NCI-H2107 treated with DMSO at 0.1 percent for 48 hours (cell line): Measurements from ENCODE around the gene DMAP1.

Experiments
- DNase-seq: peaks from one replicate; lab custom pipeline; 2025; ENCODE audit not compliant: unreplicated experiment; lab: John Stamatoyannopoulos, UW

DMAP1 gene

DNA sequence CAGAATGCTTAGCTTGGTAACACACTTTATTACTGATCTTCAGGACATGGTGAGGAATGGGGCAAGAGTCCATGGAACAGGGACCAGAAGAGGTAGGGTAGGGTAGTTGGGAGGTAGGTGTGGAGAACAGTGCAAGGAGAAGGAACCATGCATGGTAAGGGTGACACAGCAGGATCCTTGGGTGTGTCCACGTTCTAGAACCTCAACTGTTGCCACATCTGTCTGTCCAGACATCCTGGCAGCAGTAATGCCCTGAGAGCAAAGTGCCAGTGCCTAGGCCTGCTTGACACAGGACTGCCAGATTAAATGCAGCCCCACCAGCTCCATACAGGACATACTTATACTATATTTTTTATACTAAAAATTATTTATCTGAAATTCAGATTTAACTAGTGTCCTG is 13.9 kb downstream of the DMAP1 start:
- no peak for DNase-seq

GRCh38 chr1:44228218-44228617 is 14.9 kb downstream of the DMAP1 start:
- DNase-seq: no peak

DNA sequence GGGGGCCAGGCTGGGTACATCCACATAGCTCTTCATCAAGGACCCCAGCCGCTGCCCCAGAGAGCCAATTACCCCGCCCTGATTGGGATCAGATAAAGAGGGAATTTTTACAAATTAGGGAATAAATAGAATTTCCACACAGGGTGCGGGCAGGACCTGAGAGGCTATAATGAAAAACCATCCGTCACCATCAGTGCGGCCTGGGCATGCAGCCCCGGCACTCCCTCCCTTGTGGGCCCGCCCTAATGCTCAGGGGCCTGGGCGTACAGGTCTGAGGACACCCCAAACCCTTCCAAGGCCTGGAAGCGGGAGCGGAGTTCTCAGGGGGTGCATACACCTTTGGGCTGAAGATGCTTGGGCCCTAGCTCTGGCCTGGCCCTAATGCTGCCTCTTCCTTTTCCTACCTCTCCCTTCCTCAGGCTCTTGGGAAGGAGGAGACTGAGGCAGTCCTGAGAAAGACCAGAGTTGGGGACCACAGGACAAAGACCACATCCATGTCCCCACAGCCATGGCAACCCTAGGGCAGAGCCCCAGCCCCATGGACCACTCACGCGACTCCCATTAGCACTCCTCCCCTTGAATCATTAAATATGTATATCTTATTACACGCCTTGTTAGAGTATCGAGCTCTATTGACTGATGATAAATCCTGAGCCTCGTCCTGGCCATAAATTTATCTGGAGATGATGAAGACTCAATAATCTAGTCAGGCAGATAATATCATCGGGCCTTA is 16.3 kb downstream of the DMAP1 start:
- DNase-seq: no peak

DNA sequence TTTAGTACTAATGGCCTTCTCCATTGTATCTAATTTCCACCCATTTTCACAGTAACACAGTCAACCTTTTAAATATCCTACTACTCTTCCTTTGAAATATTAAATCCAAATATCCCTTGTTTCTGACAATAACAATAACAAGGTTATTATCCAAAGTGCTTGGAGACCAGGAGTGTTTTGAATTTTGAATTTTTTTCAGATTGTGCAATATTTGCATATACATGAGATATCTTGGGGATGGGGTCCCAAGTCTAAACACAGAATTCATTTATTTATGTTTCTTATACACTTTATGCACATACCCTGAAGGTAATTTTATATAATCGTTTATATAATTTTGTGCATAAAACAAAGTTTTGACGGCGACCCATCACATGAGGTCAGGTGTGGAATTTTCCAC is 17.5 kb downstream of the DMAP1 start:
- DNase-seq: no peak

DNA sequence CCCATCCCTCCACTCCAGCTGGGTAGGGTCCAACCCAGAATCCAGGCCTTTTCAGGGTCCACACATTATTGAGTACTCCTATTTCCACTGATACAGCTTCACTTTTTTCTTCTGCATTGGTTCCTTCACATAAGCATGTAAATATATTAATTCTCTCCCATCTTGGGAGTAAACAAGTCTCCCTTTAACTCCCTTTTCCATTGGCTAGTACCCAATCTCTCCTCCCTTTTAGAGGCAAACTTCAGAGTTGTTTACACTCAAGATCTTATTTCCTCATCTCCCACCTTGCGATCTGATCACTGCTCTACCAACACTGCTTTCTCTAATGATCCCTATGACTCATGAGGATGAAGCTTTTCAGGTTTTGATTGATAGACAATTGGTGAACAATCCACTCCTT is 20.3 kb downstream of the DMAP1 start:
- DNase-seq: no peak

DNA sequence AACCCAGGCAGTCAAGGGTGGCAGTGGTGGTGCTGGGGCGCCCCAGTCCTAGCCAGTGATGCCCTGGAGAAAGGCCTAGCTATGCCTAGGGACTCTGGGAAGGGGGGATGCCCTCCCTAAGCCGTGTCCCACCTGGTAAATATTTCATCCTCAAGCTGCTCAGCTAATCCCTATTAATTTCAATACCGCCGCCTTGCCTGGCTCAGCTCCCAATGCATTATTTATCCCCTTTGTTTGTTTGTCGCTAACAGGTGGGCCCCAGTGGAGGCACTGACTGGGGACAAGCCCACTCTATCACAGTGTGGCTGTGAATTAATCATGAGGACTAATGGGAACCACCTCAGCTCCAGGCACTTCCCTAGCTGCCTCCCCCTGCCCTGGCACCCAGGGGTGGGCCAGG is 22.5 kb downstream of the DMAP1 start:
- no peak for DNase-seq

DNA sequence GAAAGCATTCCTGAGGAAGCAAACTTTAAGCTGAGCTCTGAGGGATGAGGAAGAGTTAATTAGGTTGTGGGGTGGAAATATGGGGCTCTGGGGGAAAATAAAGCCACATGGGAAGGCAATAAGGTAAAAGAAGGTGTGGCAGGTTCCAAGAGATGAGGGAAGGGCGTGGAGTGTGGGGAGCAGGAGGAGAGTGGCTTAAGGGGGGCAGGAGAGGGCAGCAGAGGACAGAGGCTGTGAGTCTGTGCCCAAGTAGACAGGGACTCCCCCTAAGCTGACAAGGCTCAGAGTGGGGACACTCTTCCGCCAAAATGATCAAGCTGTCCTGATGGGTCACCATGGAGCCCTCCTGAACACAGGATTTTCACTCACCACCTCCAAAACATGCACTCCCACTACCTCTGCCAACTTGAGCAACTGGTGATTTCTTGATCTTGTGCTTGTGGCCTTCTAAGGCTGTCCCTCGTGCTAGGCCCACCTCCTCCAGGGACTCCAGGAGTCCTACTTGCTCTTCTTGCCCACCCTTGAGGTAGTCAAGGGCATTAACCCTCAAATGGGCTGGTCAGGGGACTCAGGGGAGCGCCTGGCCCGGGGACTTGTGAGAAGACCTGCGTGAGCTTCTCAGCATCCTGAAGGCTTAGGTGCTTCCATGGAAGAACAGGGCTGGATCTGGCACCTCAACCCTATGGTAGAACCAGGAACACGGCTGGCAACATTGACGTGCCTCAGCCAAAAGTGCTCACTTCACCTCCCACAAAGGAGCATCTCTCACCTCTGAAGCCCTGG is 23.4 kb downstream of the DMAP1 start:
- no peak for DNase-seq

GRCh38 chr1:44237721-44238457 is 24.6 kb downstream of the DMAP1 start:
- no peak for DNase-seq

DNA sequence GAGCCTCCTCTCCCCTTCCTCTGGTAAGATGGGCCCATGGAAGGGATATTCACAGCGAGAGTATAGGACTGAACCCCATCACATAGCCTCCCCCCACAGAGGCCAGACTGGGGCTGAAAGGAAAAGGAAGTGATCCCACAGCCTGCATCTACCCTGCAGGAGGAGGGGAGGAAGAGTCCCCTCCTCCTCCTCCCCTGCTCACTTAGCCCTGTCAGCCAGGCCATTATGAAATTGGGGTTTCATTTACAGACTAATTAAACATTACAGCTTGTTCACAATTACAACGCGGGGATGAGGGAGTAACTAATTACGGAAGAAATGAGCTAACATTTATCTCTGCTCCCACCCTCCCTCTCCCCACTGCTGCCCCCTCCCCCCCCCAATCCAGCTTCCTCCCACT is 25.4 kb downstream of the DMAP1 start:
- no peak for DNase-seq

GRCh38 chr1:44239331-44239960 is 26.2 kb downstream of the DMAP1 start:
- no peak for DNase-seq

DNA sequence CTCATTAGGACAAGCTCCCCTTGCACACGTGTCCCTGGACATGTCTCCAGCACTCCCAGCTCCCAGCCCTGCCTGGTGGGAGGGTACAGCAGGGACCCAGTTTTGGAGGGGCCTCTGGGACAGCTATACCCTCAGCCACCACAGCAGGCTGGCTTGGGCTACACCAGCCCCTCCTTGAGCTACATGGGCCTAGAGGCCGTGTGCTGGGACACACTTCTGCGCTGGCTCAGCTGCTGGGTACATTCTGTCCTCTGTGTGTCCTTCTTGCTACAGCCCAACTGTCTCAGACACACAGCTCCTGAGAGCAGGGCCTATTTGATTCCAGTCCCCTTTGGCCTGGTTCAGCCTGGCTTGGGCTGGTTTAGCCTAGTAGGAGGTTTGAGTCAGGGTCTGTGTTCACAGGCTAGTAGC is 26.7 kb downstream of the DMAP1 start:
- DNase-seq: no peak

DNA sequence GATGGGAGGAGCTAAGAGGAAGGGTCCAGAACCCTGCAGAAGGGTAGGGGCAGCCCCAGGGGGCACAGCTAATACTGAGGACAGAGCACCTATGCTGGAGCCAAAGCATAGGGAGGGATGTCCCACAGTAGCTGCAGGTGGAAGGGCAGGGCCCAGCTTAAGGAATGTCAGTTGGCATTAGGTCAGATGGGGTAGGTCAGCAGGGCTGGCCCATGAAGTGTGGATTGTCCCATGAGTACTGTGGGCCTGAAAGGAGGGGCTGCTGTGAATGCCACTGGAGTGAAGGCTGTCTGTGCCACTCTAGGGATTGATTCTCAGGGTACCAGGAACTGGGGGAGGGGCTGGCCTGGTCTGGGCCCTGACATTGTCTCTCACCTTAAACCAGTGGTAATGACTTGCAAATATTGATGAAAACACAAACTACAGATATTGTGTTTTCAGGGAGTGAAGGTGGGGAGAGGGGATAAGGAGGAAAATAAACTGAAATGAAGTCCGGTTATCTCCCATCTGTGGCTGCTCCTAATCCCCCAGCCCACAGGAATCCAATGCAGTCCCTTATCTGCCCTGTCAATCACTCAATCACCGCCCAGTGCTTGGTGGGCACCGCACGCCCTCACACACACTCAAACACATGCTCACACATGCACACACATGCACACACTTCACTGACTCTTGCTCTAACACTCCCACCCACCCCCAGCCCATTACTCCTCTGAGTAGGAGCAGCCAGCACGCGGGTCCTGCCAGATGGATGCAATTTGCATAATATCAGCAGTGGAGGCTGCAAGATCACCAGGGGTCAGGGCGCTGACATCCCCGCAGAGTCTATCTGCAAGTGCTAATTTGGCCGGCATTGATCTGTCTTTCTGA is 27.8 kb downstream of the DMAP1 start:
- no peak for DNase-seq

- DNase-seq: no peak
Measured at GRCh38 chr1:44242746-44243145, 29.5 kb downstream of the DMAP1 start.

GRCh38 chr1:44243782-44244495 is 30.7 kb downstream of the DMAP1 start:
- no peak for DNase-seq

- no peak for DNase-seq
Measured at GRCh38 chr1:44244986-44245385, 31.7 kb downstream of the DMAP1 start.

GRCh38 chr1:44246806-44247205 is 33.5 kb downstream of the DMAP1 start:
- DNase-seq: no peak

GRCh38 chr1:44249543-44249942 is 36.3 kb downstream of the DMAP1 start:
- DNase-seq: no peak

GRCh38 chr1:44250068-44250781 is 37.0 kb downstream of the DMAP1 start:
- DNase-seq: no peak

GRCh38 chr1:44251486-44251885 is 38.2 kb downstream of the DMAP1 start:
- no peak for DNase-seq
